IMR-90 (cell line): ENCODE results near the gene RFT1. TPM values are rescaled to one million over a fixed set of nuclear protein-coding genes. Genes with fewer than 3 reads are reported as not detected.

Source experiments
- ATAC-seq: fragments of 200-7000 bp; cut with Tn5 transposase; 2 replicates; pipeline ENCODE4 v1.9.1; 2020; ENCODE audit warnings: low read depth, mild to moderate bottlenecking, moderate library complexity
- BruUV-seq: library from RNA; stranded (reverse); fragments of 400-500 nt; replicated peaks from 2 replicates; lab custom pipeline; 2021; lab: Mats Ljungman, UMichigan
- CTCF ChIA-PET: fragments of 300-600 bp; formaldehyde crosslinking; extraction: SDS; loops from one replicate; lab custom pipeline; 2021; ENCODE audit warnings: antibody characterized with exemption; lab: Yijun Ruan, JAX
- POLR2A ChIA-PET: fragments of 300-600 bp; sonication (Branson Sonifier 250); formaldehyde crosslinking; loops from one replicate; lab custom pipeline; 2022; ENCODE audit warnings: antibody characterized with exemption; ENCODE audit not compliant: unreplicated experiment; lab: Charles Lee
- DNase-seq: peaks from one replicate; pipeline ENCODE4 v3.0.0; 2013
- H2AFZ ChIP-seq: replicated peaks from 2 replicates; pipeline ENCODE3; 2013; ENCODE audit warnings: low read length, mild to moderate bottlenecking; ENCODE audit not compliant: poor library complexity
- H2AK5ac ChIP-seq: 2 replicates; pipeline ENCODE4 v1.6.1; 2013; ENCODE audit warnings: low read depth, low read length, inconsistent platforms
- H2AK9ac ChIP-seq: replicated peaks from 2 replicates; pipeline ENCODE3; 2013; ENCODE audit warnings: mild to moderate bottlenecking, low read depth, low read length, moderate library complexity; ENCODE audit not compliant: poor library complexity
- H2BK120ac ChIP-seq: 2 replicates; pipeline ENCODE4 v1.6.1; 2013; ENCODE audit warnings: low read depth, low read length, inconsistent platforms
- H2BK15ac ChIP-seq: 3 replicates; pipeline ENCODE4 v1.6.1; 2013; ENCODE audit warnings: low read depth, low read length, inconsistent platforms
- H2BK20ac ChIP-seq: 2 replicates; pipeline ENCODE4 v1.6.1; 2013; ENCODE audit warnings: low read depth, mild to moderate bottlenecking, inconsistent platforms, low read length, moderate library complexity
- H2BK5ac ChIP-seq: 2 replicates; pipeline ENCODE4 v1.6.1; 2013; ENCODE audit warnings: mild to moderate bottlenecking, low read depth, low read length, inconsistent platforms; ENCODE audit not compliant: poor library complexity, severe bottlenecking
- H3K14ac ChIP-seq: replicated peaks from 2 replicates; pipeline ENCODE4 v1.6.1; 2013; ENCODE audit warnings: low read depth, low read length, inconsistent platforms
- H3K18ac ChIP-seq: 2 replicates; pipeline ENCODE4 v1.6.1; 2013; ENCODE audit warnings: low read depth, low read length, control low read depth
- H3K23ac ChIP-seq: 2 replicates; pipeline ENCODE4 v1.6.1; 2013; ENCODE audit warnings: low read depth, low read length, inconsistent platforms
- H3K27ac ChIP-seq: 2 replicates; pipeline ENCODE4 v1.5.1; 2013; ENCODE audit warnings: mild to moderate bottlenecking, control low read depth, low read length; ENCODE audit not compliant: insufficient read depth
- H3K27me3 ChIP-seq: 2 replicates; pipeline ENCODE4 v1.6.1; 2013; ENCODE audit warnings: low read length; ENCODE audit not compliant: control insufficient read depth, insufficient read depth
- H3K36me3 ChIP-seq: 2 replicates; pipeline ENCODE4 v1.6.1; 2013; ENCODE audit warnings: low read length, mixed read lengths; ENCODE audit not compliant: control insufficient read depth, insufficient read depth
- H3K4ac ChIP-seq: 2 replicates; pipeline ENCODE4 v1.6.1; 2013; ENCODE audit warnings: low read depth, low read length, inconsistent platforms
- H3K4me1 ChIP-seq: 2 replicates; pipeline ENCODE4 v1.6.1; 2013; ENCODE audit warnings: low read length, mixed read lengths; ENCODE audit not compliant: control insufficient read depth, insufficient read depth
- H3K4me2 ChIP-seq: 2 replicates; pipeline ENCODE4 v1.6.1; 2013; ENCODE audit warnings: low read depth, mild to moderate bottlenecking, control low read depth, low read length, moderate library complexity
- H3K4me3 ChIP-seq: 2 replicates; pipeline ENCODE4 v1.5.1; 2013; ENCODE audit warnings: low read depth, mild to moderate bottlenecking, control low read depth, low read length, moderate library complexity; ENCODE audit not compliant: insufficient read depth
- H3K56ac ChIP-seq: 2 replicates; pipeline ENCODE4 v1.6.1; 2013; ENCODE audit warnings: low read length, inconsistent platforms; ENCODE audit not compliant: insufficient read depth; ENCODE audit errors: extremely low read depth
- H3K79me1 ChIP-seq, 2 experiments: 2 replicates each; pipeline ENCODE4 v1.6.1; 2013; ENCODE audit warnings: low read length in 2 of 2, inconsistent platforms in 1 of 2, low read depth in 1 of 2
- H3K9ac ChIP-seq: 2 replicates; pipeline ENCODE4 v1.6.1; 2013; ENCODE audit warnings: low read depth, low read length, control low read depth
- H3K9me1 ChIP-seq: 2 replicates; pipeline ENCODE4 v1.6.1; 2013; ENCODE audit warnings: low read length, inconsistent platforms; ENCODE audit not compliant: insufficient read depth
- H3K9me3 ChIP-seq: 2 replicates; pipeline ENCODE4 v1.6.1; 2013; ENCODE audit warnings: low read length; ENCODE audit not compliant: control insufficient read depth, insufficient read depth
- H4K20me1 ChIP-seq: 2 replicates; pipeline ENCODE4 v1.6.1; 2013; ENCODE audit warnings: low read length, inconsistent platforms; ENCODE audit not compliant: insufficient read depth
- H4K5ac ChIP-seq: 2 replicates; pipeline ENCODE4 v1.6.1; 2013; ENCODE audit warnings: mild to moderate bottlenecking, low read depth, low read length, control low read depth
- H4K8ac ChIP-seq, 2 experiments: 2 replicates each; pipeline ENCODE4 v1.6.1; 2013; ENCODE audit warnings: low read depth in 2 of 2, low read length in 2 of 2, control low read depth in 1 of 2, inconsistent platforms in 1 of 2
- H4K91ac ChIP-seq: 2 replicates; pipeline ENCODE4 v1.6.1; 2013; ENCODE audit warnings: low read depth, low read length, inconsistent platforms; ENCODE audit not compliant: insufficient read depth
- BHLHE40 ChIP-seq: fragments of 150-350 bp; IDR thresholded peaks from 2 replicates; pipeline ENCODE4 v1.6.1; 2016; ENCODE audit warnings: mild to moderate bottlenecking, low read depth, low read length
- CEBPB ChIP-seq: IDR thresholded peaks from 2 replicates; pipeline ENCODE4 v1.6.1; 2012; ENCODE audit warnings: low read depth, low read length, improper control_type of control experiment
- CHD1 ChIP-seq: IDR thresholded peaks from 2 replicates; pipeline ENCODE4 v1.6.1; 2012; ENCODE audit warnings: low read depth, low read length, improper control_type of control experiment
- ELK1 ChIP-seq: fragments of 150-350 bp; IDR thresholded peaks from 2 replicates; pipeline ENCODE4 v1.6.1; 2016; ENCODE audit warnings: low read depth, mild to moderate bottlenecking, low read length, moderate library complexity, borderline replicate concordance
- FOS ChIP-seq: fragments of 150-350 bp; IDR thresholded peaks from 2 replicates; pipeline ENCODE4 v1.6.1; 2016; ENCODE audit warnings: low read depth, low read length
- MAFK ChIP-seq: IDR thresholded peaks from 2 replicates; pipeline ENCODE4 v1.6.1; 2012; ENCODE audit warnings: low read depth, low read length, improper control_type of control experiment
- MAZ ChIP-seq: IDR thresholded peaks from 2 replicates; pipeline ENCODE4 v1.6.1; 2012; ENCODE audit warnings: low read depth, mild to moderate bottlenecking, low read length, improper control_type of control experiment, moderate library complexity, borderline replicate concordance
- MXI1 ChIP-seq: IDR thresholded peaks from 2 replicates; pipeline ENCODE4 v1.6.1; 2012; ENCODE audit warnings: low read depth, mild to moderate bottlenecking, low read length, moderate library complexity, borderline replicate concordance
- NFE2L2 ChIP-seq: fragments of 150-350 bp; IDR thresholded peaks from 2 replicates; pipeline ENCODE4 v1.6.1; 2016; ENCODE audit warnings: low read depth, mild to moderate bottlenecking, low read length
- POLR2A ChIP-seq: IDR thresholded peaks from 2 replicates; pipeline ENCODE4 v1.6.1; 2012; ENCODE audit warnings: mild to moderate bottlenecking, low read depth, low read length
- RAD21 ChIP-seq: IDR thresholded peaks from 2 replicates; pipeline ENCODE4 v1.6.1; 2012; ENCODE audit warnings: low read length, improper control_type of control experiment
- RCOR1 ChIP-seq: IDR thresholded peaks from 2 replicates; pipeline ENCODE4 v1.6.1; 2012; ENCODE audit warnings: mild to moderate bottlenecking, low read length, improper control_type of control experiment; ENCODE audit not compliant: insufficient replicate concordance
- RFX5 ChIP-seq: IDR thresholded peaks from 2 replicates; pipeline ENCODE4 v1.8.0; 2012; ENCODE audit warnings: low read depth, mild to moderate bottlenecking, low read length, moderate library complexity
- SMC3 ChIP-seq: fragments of 150-350 bp; IDR thresholded peaks from 2 replicates; pipeline ENCODE4 v1.6.1; 2016; ENCODE audit warnings: low read depth, mild to moderate bottlenecking, antibody characterized with exemption, low read length, moderate library complexity
- WGBS, 2 experiments: methylation state at CpG; one replicate each; pipeline versions ENCODE4 v1.1.5 to v1.1.7; 2013; ENCODE audit warnings: missing lambda C conversion rate in 2 of 2; ENCODE audit not compliant: insufficient read length in 1 of 2; ENCODE audit errors: extremely low coverage in 2 of 2; 5-methylcytosine and 5-hydroxymethylcytosine counted together
- dilution Hi-C: fragments of 300-500 bp; cut with HindIII; formaldehyde crosslinking; loops from one replicate; pipeline ENCODE4 v1.14.3; 2018; ENCODE audit warnings: low sequenced_read_pairs; ENCODE audit not compliant: unreplicated experiment
- in situ Hi-C: fragments of 300-500 bp; cut with MboI; formaldehyde crosslinking; loops from 3 replicates; pipeline ENCODE4 v1.14.3; 2019; ENCODE audit warnings: low sequenced_read_pairs, inconsistent platforms, mixed read lengths
- intact Hi-C: fragments of 100-400 bp; cut with micrococcal nuclease; formaldehyde crosslinking; loops from 2 replicates; pipeline ENCODE4 v1.10.0; 2022
- polyA plus RNA-seq, 3 experiments: library from polyadenylated mRNA; depleted of rRNA; stranded (reverse); fragments of >200 nt; gene quantifications; 2 replicates each; pipeline ENCODE4 v1.2.3, GENCODE V29; 2012; ENCODE audit warnings: low replicate concordance in 1 of 3
- total RNA-seq: library from RNA; depleted of rRNA; stranded (reverse); fragments of >200 nt; gene quantifications from 2 replicates; pipeline ENCODE4 v1.2.3, GENCODE V29; 2012
- TF ChIP-seq, protein P1 (sequence below): conservative IDR thresholded peaks from 2 replicates; pipeline ENCODE4 v1.5.1; 2012; ENCODE audit warnings: mild to moderate bottlenecking, low read depth, low read length, improper control_type of control experiment
- TF ChIP-seq, protein P2 (sequence below): fragments of 150-350 bp; IDR thresholded peaks from 2 replicates; pipeline ENCODE4 v1.6.1; 2017; ENCODE audit warnings: mild to moderate bottlenecking, antibody characterized with exemption, low read length, low read depth

RFT1 gene
- total and polyA plus RNA-seq, 2 of the 4 experiments (the other 2 are of a cell fraction) = 14.5 to 23.5 TPM

DNA sequence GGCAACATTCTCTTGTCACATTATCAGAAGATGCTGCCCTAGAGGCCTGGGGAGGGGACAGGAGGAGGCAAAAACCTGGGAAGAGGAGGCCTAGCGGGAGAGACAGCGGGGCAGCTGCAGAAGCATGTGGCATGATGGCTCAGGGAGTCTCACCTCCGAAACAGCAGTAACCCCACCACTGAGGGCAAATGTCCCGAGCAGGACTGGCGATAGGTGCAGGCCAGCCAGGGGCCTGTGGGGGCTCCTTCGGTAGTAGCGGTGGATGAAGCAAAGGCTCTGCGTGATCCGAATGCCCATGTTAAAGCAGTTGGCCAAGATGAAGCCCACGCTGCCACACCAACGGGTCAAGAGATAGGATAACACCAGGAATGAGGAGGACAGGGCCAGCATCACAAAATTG is 38.0 kb downstream of the RFT1 start:
- TF ChIP-seq RFX5 (no peak), CEBPB (no peak), RCOR1 (no peak), ELK1 (no peak), MXI1 (no peak), POLR2A (no peak), CHD1 (no peak), MAZ (no peak), NFE2L2 (no peak), MAFK (no peak), BHLHE40 (no peak), SMC3 (no peak), FOS (no peak), RAD21 (no peak)
- TF ChIP-seq, protein P1, sequence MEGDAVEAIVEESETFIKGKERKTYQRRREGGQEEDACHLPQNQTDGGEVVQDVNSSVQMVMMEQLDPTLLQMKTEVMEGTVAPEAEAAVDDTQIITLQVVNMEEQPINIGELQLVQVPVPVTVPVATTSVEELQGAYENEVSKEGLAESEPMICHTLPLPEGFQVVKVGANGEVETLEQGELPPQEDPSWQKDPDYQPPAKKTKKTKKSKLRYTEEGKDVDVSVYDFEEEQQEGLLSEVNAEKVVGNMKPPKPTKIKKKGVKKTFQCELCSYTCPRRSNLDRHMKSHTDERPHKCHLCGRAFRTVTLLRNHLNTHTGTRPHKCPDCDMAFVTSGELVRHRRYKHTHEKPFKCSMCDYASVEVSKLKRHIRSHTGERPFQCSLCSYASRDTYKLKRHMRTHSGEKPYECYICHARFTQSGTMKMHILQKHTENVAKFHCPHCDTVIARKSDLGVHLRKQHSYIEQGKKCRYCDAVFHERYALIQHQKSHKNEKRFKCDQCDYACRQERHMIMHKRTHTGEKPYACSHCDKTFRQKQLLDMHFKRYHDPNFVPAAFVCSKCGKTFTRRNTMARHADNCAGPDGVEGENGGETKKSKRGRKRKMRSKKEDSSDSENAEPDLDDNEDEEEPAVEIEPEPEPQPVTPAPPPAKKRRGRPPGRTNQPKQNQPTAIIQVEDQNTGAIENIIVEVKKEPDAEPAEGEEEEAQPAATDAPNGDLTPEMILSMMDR = no peak
- TF ChIP-seq, protein P2, sequence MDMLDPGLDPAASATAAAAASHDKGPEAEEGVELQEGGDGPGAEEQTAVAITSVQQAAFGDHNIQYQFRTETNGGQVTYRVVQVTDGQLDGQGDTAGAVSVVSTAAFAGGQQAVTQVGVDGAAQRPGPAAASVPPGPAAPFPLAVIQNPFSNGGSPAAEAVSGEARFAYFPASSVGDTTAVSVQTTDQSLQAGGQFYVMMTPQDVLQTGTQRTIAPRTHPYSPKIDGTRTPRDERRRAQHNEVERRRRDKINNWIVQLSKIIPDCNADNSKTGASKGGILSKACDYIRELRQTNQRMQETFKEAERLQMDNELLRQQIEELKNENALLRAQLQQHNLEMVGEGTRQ = no peak
- no peaks in the 10 kb centered on the region; a peak in 1 of 4 replicates for H3K79me1 ChIP-seq
- H2AK5ac ChIP-seq = no peak overlapping the region
- no peak overlapping the region for H4K91ac ChIP-seq
- no peak overlapping the region for H2BK15ac ChIP-seq
- no peak overlapping the region for H3K9ac ChIP-seq
- peaks cover 35% of the 10 kb centered on the region for H3K36me3 ChIP-seq
- no peak overlapping the region for H3K14ac ChIP-seq
- no peaks in the 10 kb centered on the region for H3K9me3 ChIP-seq
- H3K4me2 ChIP-seq = no peak overlapping the region
- no peak overlapping the region for H4K8ac ChIP-seq
- H2AFZ ChIP-seq = no peak overlapping the region
- in situ Hi-C loops = no loop called here
- H3K4me3 ChIP-seq = no peak overlapping the region
- ATAC-seq = no peak
- peaks cover 4% of the 10 kb centered on the region; the same call in 1 of the 2 replicates for H3K4me1 ChIP-seq
- 93% methylated on average over 9 of the region's 11 CpGs; no CpG with 5 or more reads in 1 of the 2 experiments for WGBS, 2 experiments
- no peaks in the 10 kb centered on the region for H3K27me3 ChIP-seq
- H2BK5ac ChIP-seq = no peak overlapping the region
- dilution Hi-C loops = no loop called here
- no peak for DNase-seq
- no peak overlapping the region for H3K23ac ChIP-seq
- no TSS peak for BruUV-seq
- H3K4ac ChIP-seq = no peak overlapping the region
- H4K5ac ChIP-seq = no peak overlapping the region
- H2BK20ac ChIP-seq = no peak overlapping the region
- no peak overlapping the region for H3K27ac ChIP-seq
- H3K18ac ChIP-seq = no peak overlapping the region
- H2BK120ac ChIP-seq = no peak overlapping the region
- H3K9me1 ChIP-seq = no peaks in the 10 kb centered on the region; the same call in 1 of the 2 replicates
- H3K56ac ChIP-seq = no peak overlapping the region
- intact Hi-C loops = no loop called here
- no peaks in the 10 kb centered on the region for H4K20me1 ChIP-seq
- no peak overlapping the region for H2AK9ac ChIP-seq
- ChIA-PET CTCF (no interaction called here), POLR2A (no interaction called here)
